ENCODE measurements around the gene LRRC8B. TPM values are rescaled to one million over a fixed set of nuclear protein-coding genes. Genes with fewer than 3 reads are reported as not detected.

Gene LRRC8B
- total and polyA plus RNA-seq, 2 of the 8 experiments (the other 6 are each of a cell fraction or from before 2014, with no cell fraction given), result 18.4 to 29.2 TPM

GRCh38 chr1:89476072-89476471 is 48.6 kb upstream of the LRRC8B start:
- Histone ChIP-seq H3K9ac (replicated peaks in 1 of 4; ENCODE audit: extremely low read depth in 1 of 4, low read depth in 3 of 4, low read length in 3 of 4) (no peak overlapping the region), H3K9me3 (ENCODE audit: insufficient read depth in 2 of 2, low read depth in 1 of 2, low read length in 1 of 2) (peaks cover 8 to 11% of the 10 kb centered on the region in 2 experiments), H2BK15ac (ENCODE audit: low read length) (no peak overlapping the region), H4K91ac (replicated peaks; ENCODE audit: insufficient read length, low read length) (no peak overlapping the region), H3K4me2 (ENCODE audit: insufficient read depth in 1 of 2, low read depth in 2 of 2, low read length in 2 of 2) (no peak overlapping the region), H3K14ac (ENCODE audit: insufficient read length) (no peak overlapping the region), H2BK120ac (replicated peaks; ENCODE audit: low read depth, low read length) (no peak overlapping the region), H2AK5ac (ENCODE audit: low read depth, low read length) (no peak overlapping the region), H3K79me2 (ENCODE audit: control insufficient read depth in 1 of 2, insufficient read depth in 2 of 2, low read length in 2 of 2) (no peaks in the 10 kb centered on the region), H3K4me1 (replicated peaks in 1 of 4; ENCODE audit: control insufficient read depth in 3 of 4, insufficient read depth in 4 of 4, low read length in 3 of 4) (no peaks in the 10 kb centered on the region), H3K23ac (ENCODE audit: insufficient read length) (no peak overlapping the region), H4K20me1 (replicated peaks in 1 of 2; ENCODE audit: control insufficient read depth in 1 of 2, insufficient read depth in 2 of 2, low read length in 2 of 2) (no peaks in the 10 kb centered on the region), H2BK5ac (ENCODE audit: low read depth, low read length) (no peak overlapping the region), H3K4ac (replicated peaks; ENCODE audit: insufficient read length, low read depth, low read length) (no peak overlapping the region), H2AFZ (ENCODE audit: low read length) (no peak overlapping the region), H3K27me3 (replicated peaks in 1 of 4; ENCODE audit: control insufficient read depth in 3 of 4, extremely low read depth in 1 of 4, insufficient read depth in 3 of 4, low read length in 3 of 4) (no peaks in the 10 kb centered on the region), H3K18ac (ENCODE audit: extremely low read depth, low read length) (no peak overlapping the region), H3K36me3 (ENCODE audit: control insufficient read depth in 2 of 4, insufficient read depth in 4 of 4, low read length in 3 of 4) (no peaks in the 10 kb centered on the region), H3K27ac (ENCODE audit: low read depth, low read length) (no peak overlapping the region), H3K23me2 (ENCODE audit: low read depth, low read length) (no peaks in the 10 kb centered on the region), H4K5ac (ENCODE audit: insufficient read length, low read depth, low read length) (no peak overlapping the region), H2BK12ac (ENCODE audit: low read depth, low read length) (no peak overlapping the region), H2BK20ac (ENCODE audit: low read length) (no peak overlapping the region), H3K79me1 (ENCODE audit: low read depth, low read length) (no peaks in the 10 kb centered on the region), H3K4me3 (ENCODE audit: extremely low read depth in 1 of 4, insufficient read depth in 2 of 4, low read depth in 3 of 4, low read length in 4 of 4) (no peak overlapping the region), H3K56ac (replicated peaks; ENCODE audit: insufficient read length, low read depth, low read length) (no peak overlapping the region), H4K8ac (ENCODE audit: extremely low read depth, insufficient read depth, low read length) (no peak overlapping the region)
- 91% methylated on average over 1 of the region's 1 CpG; no CpG with 5 or more reads in 1 of the 2 experiments for WGBS, 2 experiments (ENCODE audit: extremely low coverage in 1 of 2, insufficient coverage in 1 of 2, insufficient read length in 1 of 2, insufficient replicate concordance in 2 of 2, low coverage in 1 of 2, low lambda C conversion rate in 2 of 2, missing lambda C conversion rate in 1 of 2)
- ChIA-PET CTCF (ENCODE audit: partially characterized antibody) (interaction anchor here (1.4 kb wide), 1 partner anchor 477 kb away, joined by 3 read pairs; no protein-coding TSS in a partner anchor), POLR2A (ENCODE audit: partially characterized antibody) (no interaction called here)
- DNase-seq (ENCODE audit: low read depth in 1 of 2, low spot score in 2 of 2), result no peak
- FAIRE-seq, result no peak
- no peak for TF ChIP-seq NRF1 (IDR thresholded peaks at IDR 0.05; ENCODE audit: low read depth, low read length)
- TF ChIP-seq FOSL1 (IDR thresholded peaks at IDR 0.05; ENCODE audit: insufficient read depth, low read depth, low read length), result no peak
- TF ChIP-seq JUND (IDR thresholded peaks at IDR 0.05; ENCODE audit: low read length), result no peak
- no peak for TF ChIP-seq RAD21 (IDR thresholded peaks at IDR 0.05 in 1 of 2, conservative IDR thresholded peaks at IDR 0.05 in 1 of 2; ENCODE audit: low read depth in 2 of 2, low read length in 2 of 2)
- no peak for TF ChIP-seq GTF2F1 (IDR thresholded peaks at IDR 0.05; ENCODE audit: borderline replicate concordance, low read depth, low read length)
- TF ChIP-seq KDM5A (IDR thresholded peaks at IDR 0.05; ENCODE audit: low read length), result no peak
- TF ChIP-seq EGR1 (IDR thresholded peaks at IDR 0.05; ENCODE audit: borderline replicate concordance, low read depth, low read length), result no peak
- no peak for TF ChIP-seq SRF (IDR thresholded peaks at IDR 0.05; ENCODE audit: low read depth, low read length)
- TF ChIP-seq TCF12 (IDR thresholded peaks at IDR 0.05; ENCODE audit: low read depth, low read length), result no peak
- TF ChIP-seq KDM4A (IDR thresholded peaks at IDR 0.05; ENCODE audit: low read depth, low read length, severe bottlenecking), result no peak
- no peak for TF ChIP-seq BCL11A (IDR thresholded peaks at IDR 0.05; ENCODE audit: low read depth in 2 of 2, low read length in 2 of 2)
- no peak for TF ChIP-seq POLR2A (IDR thresholded peaks at IDR 0.05; ENCODE audit: control extremely low read depth in 1 of 2, low read depth in 2 of 2, low read length in 2 of 2)
- no peak for TF ChIP-seq KDM1A (IDR thresholded peaks at IDR 0.05; ENCODE audit: borderline replicate concordance, low read length)
- TF ChIP-seq TAF7 (optimal IDR thresholded peaks at IDR 0.05; ENCODE audit: borderline replicate concordance, low read depth, low read length), result no peak
- TF ChIP-seq PHF8 (conservative IDR thresholded peaks at IDR 0.05; ENCODE audit: low read depth, low read length), result no peak
- TF ChIP-seq SP4 (IDR thresholded peaks at IDR 0.05; ENCODE audit: low read length), result no peak

All from H1 (cell line).